Subcutaneous adipose tissue (tissue), 4 donors: ENCODE results near the gene HNRNPU. TPM values are rescaled to one million over a fixed set of nuclear protein-coding genes. Genes with fewer than 3 reads are reported as not detected.

ENCODE experiments used
- total RNA-seq, 4 donors: library from RNA; depleted of rRNA; stranded (reverse); fragments of >200 nt; gene quantifications; one replicate each; pipeline ENCODE4 v1.1.0, GENCODE V29; 2016
- TF ChIP-seq, protein P1 (sequence below): fragments of 450-650 bp; IDR thresholded peaks from one replicate; pipeline ENCODE4 v1.5.1; 2016; ENCODE audit warnings: low read depth, mild to moderate bottlenecking, control low read depth, antibody characterized with exemption, moderate library complexity

Gene HNRNPU
- total RNA-seq, 4 donors from 2014 or later: 314 to 494 (median 367) TPM

DNA sequence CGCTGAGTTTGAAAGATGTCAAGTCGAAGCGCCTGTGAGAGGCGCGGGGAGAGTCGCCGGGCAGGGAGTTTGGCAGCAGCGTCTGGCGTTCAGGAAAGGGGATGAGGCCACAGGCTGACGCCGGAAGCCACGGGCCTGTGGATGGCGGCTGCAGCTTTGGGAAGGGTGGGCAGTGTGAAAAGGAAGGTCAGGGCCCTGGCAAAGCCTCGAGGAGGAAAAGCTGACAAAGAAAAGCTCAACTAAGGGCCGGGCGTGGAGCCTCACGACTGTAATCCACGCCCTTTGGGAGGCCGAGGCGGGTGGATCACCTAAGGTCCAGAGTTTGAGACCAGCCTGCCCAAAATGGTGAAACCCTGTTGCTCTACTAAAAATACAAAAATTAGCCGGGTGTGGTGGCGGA, 54.1 kb downstream of the HNRNPU start:
- TF ChIP-seq, protein P1, sequence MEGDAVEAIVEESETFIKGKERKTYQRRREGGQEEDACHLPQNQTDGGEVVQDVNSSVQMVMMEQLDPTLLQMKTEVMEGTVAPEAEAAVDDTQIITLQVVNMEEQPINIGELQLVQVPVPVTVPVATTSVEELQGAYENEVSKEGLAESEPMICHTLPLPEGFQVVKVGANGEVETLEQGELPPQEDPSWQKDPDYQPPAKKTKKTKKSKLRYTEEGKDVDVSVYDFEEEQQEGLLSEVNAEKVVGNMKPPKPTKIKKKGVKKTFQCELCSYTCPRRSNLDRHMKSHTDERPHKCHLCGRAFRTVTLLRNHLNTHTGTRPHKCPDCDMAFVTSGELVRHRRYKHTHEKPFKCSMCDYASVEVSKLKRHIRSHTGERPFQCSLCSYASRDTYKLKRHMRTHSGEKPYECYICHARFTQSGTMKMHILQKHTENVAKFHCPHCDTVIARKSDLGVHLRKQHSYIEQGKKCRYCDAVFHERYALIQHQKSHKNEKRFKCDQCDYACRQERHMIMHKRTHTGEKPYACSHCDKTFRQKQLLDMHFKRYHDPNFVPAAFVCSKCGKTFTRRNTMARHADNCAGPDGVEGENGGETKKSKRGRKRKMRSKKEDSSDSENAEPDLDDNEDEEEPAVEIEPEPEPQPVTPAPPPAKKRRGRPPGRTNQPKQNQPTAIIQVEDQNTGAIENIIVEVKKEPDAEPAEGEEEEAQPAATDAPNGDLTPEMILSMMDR: no peak

DNA sequence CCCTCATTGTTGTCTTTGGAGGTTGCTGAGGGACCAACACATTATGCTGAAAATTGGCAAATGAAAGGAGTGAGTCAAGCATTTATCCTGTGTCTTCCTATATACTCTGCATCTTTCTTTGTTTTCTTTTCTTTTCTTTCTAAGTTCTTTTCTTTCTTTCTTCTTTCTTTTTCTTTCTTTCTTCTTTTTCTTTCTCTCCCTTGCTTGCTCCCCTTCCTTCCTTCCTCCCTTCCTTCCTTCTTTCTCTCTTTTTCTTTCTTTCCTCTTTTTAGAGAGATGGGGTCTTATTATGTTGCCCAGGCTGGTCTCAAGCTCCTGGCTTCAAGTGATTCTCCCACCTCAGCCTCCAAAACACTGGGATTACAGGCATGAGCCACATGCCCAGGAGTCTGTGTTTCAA, 57.2 kb downstream of the HNRNPU start:
- TF ChIP-seq, protein P1: no peak

DNA sequence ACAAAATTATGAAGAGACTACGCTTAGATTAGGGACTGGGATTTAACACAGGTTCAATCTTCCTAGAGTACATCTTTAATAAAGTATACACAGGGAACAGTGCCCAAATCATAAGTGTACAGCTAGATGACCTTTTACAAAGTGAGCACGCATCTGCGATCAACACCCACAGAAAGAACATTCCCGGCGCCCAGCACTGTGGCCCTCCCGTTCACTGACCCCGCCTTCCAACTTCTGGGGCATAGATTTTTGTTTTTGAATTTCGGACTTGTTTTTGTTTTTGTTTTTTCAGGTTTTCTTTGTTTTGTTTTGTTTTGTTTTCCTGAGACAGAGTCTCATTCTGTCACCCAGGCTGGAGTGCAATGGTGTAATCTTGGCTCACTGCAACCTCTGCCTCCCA, 59.5 kb downstream of the HNRNPU start:
- TF ChIP-seq, protein P1: no peak

- TF ChIP-seq, protein P1: no peak
Observed at GRCh38 chr1:244802556-244803239, 61.6 kb downstream of the HNRNPU start.

DNA sequence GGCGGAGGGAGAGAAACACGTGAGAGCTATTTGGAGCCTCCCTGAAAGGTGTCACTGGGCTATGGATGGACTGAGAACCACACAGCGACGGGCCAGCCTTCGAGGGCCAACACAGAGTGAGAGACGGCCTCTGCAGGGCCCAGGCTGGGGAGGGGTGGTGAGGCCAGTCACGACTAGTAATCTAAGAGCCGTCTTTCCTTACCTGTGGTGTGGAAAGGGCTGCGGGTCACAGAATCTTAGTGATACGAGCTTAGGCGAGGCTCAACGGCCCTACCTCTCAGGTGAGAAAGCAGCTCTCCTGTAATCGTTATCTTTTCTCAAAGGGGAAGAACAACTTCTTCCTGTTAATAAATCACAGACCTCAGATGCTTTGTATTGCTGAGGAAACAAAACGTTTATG, 62.3 kb downstream of the HNRNPU start:
- TF ChIP-seq, protein P1: no peak

- TF ChIP-seq, protein P1: no peak
Observed at GRCh38 chr1:244801246-244801645, 63.1 kb downstream of the HNRNPU start.

GRCh38 chr1:244800821-244801220, 63.5 kb downstream of the HNRNPU start:
- TF ChIP-seq, protein P1: no peak

Other genes starting within 250 kb of the HNRNPU start
- 10 to 100 TPM; 24.7 to 39.6 (median 29.7) TPM for gene DESI2, start 211.4 kb downstream of the HNRNPU start, total RNA-seq
- gene COX20, start 28.9 kb downstream of the HNRNPU start, total RNA-seq: 10 to 100 TPM; 25.8 to 55.1 (median 31.1) TPM